Keratinocyte (primary cell): ENCODE results near the gene NME8. TPM values are rescaled to one million over a fixed set of nuclear protein-coding genes. Genes with fewer than 3 reads are reported as not detected.

Experiments used
- DNase-seq: peaks from one replicate; pipeline ENCODE4 v3.0.0-alpha.2; 2011; ENCODE audit warnings: low read depth, missing footprints, low spot score
- FAIRE-seq: peaks from 2 replicates; lab custom pipeline; 2011; peaks lifted over from hg19 to GRCh38; lab: Jason Lieb, UNC
- H2AFZ ChIP-seq: 2 replicates; pipeline ENCODE4 v1.6.0; 2012; ENCODE audit warnings: low read length, control low read depth, inconsistent platforms; ENCODE audit not compliant: control insufficient read depth
- H3K27ac ChIP-seq: 2 replicates; pipeline ENCODE4 v1.5.1; 2011; ENCODE audit warnings: low read length; ENCODE audit not compliant: control insufficient read depth, insufficient read depth
- H3K27me3 ChIP-seq: 3 replicates; pipeline ENCODE4 v1.6.0; 2011; ENCODE audit warnings: low read length; ENCODE audit not compliant: control insufficient read depth, insufficient read depth; ENCODE audit errors: extremely low read depth
- H3K36me3 ChIP-seq, 2 experiments: 2 replicates in 1 of 2; 3 replicates in 1 of 2; pipeline ENCODE4 v1.5.1; 2011; ENCODE audit warnings: low read length in 2 of 2, mild to moderate bottlenecking in 1 of 2; ENCODE audit not compliant: control insufficient read depth in 2 of 2, insufficient read depth in 2 of 2; ENCODE audit errors: extremely low read depth in 1 of 2
- H3K4me1 ChIP-seq: 3 replicates; pipeline ENCODE4 v1.5.1; 2011; ENCODE audit warnings: low read length; ENCODE audit not compliant: control insufficient read depth, insufficient read depth; ENCODE audit errors: extremely low read depth
- H3K4me2 ChIP-seq: 3 replicates; pipeline ENCODE4 v1.6.0; 2011; ENCODE audit warnings: low read depth, low read length; ENCODE audit not compliant: control insufficient read depth, insufficient read depth; ENCODE audit errors: extremely low read depth
- H3K4me3 ChIP-seq, 3 experiments: fragments of 200-600 bp in 1 of 3; sonication (generic) in 1 of 3; 2 replicates in 2 of 3; 3 replicates in 1 of 3; pipeline ENCODE4 v1.5.1; 2011 to 2016; ENCODE audit warnings: low read length in 3 of 3, mild to moderate bottlenecking in 3 of 3, control low read depth in 2 of 3, inconsistent platforms in 1 of 3, low read depth in 1 of 3, mixed read lengths in 1 of 3, mixed run types in 1 of 3, moderate library complexity in 1 of 3; ENCODE audit not compliant: control insufficient read depth in 2 of 3, insufficient read depth in 2 of 3; ENCODE audit errors: extremely low read depth in 1 of 3
- H3K79me2 ChIP-seq: 2 replicates; pipeline ENCODE4 v1.6.0; 2012; ENCODE audit warnings: low read length; ENCODE audit not compliant: control insufficient read depth, insufficient read depth
- H3K9ac ChIP-seq: 3 replicates; pipeline ENCODE4 v1.6.0; 2011; ENCODE audit warnings: low read length; ENCODE audit not compliant: control insufficient read depth, insufficient read depth; ENCODE audit errors: extremely low read depth
- H3K9me1 ChIP-seq: 3 replicates; pipeline ENCODE4 v1.6.0; 2011; ENCODE audit warnings: low read length; ENCODE audit not compliant: control insufficient read depth, insufficient read depth; ENCODE audit errors: extremely low read depth
- H3K9me3 ChIP-seq: 2 replicates; pipeline ENCODE4 v1.5.1; 2012; ENCODE audit warnings: low read depth, low read length; ENCODE audit not compliant: control insufficient read depth
- H4K20me1 ChIP-seq: 3 replicates; pipeline ENCODE4 v1.6.0; 2011; ENCODE audit warnings: low read length; ENCODE audit not compliant: control insufficient read depth, insufficient read depth; ENCODE audit errors: extremely low read depth
- CTCF ChIP-seq, 3 experiments: IDR thresholded peaks in 1 of 3; conservative IDR thresholded peaks in 1 of 3; optimal IDR thresholded peaks in 1 of 3; 2 replicates in 2 of 3; 3 replicates in 1 of 3; pipeline versions ENCODE3 to v1.5.1; 2011; ENCODE audit warnings: low read length in 3 of 3, mild to moderate bottlenecking in 3 of 3, moderate library complexity in 2 of 3, control low read depth in 1 of 3, inconsistent platforms in 1 of 3; ENCODE audit not compliant: insufficient read depth in 2 of 3; ENCODE audit errors: extremely low read depth in 1 of 3
- EZH2 ChIP-seq: IDR thresholded peaks from one replicate; pipeline ENCODE4 v1.6.1; 2012; ENCODE audit warnings: inconsistent platforms, mild to moderate bottlenecking, low read length, moderate library complexity
- dilution Hi-C: fragments of 300-500 bp; cut with MboI; formaldehyde crosslinking; loops from one replicate; pipeline ENCODE4 v1.7.0; 2020; ENCODE audit warnings: low sequenced_read_pairs; ENCODE audit not compliant: extremely low pct_ligation_motif_present
- polyA plus RNA-seq, 5 experiments: library from polyadenylated mRNA; depleted of rRNA in 3 of 5; stranded (reverse) in 3 of 5; stranded (forward) in 1 of 5; unstranded in 1 of 5; fragments of >200 nt; gene quantifications; 1 replicate in 1 of 5; 2 replicates in 3 of 5; 3 replicates in 1 of 5; pipeline versions ENCODE4 v1.2.1 to v1.2.3, GENCODE V29; 2011 to 2012; ENCODE audit warnings: missing spikeins in 2 of 5, low read depth in 1 of 5, low replicate concordance in 1 of 5

The NME8 gene
- polyA plus RNA-seq, 1 donor (not counting 4 experiments of a cell fraction or from before 2014, with no cell fraction given), result not detected

- no peaks in the 10 kb centered on the region for H3K4me1 ChIP-seq
- no peak overlapping the region for H3K4me3 ChIP-seq
- FAIRE-seq, result no peak
- H4K20me1 ChIP-seq, result no peaks in the 10 kb centered on the region
- H3K27me3 ChIP-seq, result no peaks in the 10 kb centered on the region
- H3K4me2 ChIP-seq, result no peak overlapping the region
- peak in 2 of 3 experiments; percentile 25 to 30 for TF ChIP-seq CTCF (optimal IDR thresholded peaks at IDR 0.05 in 1 of 3, IDR thresholded peaks at IDR 0.05 in 1 of 3, conservative IDR thresholded peaks at IDR 0.05 in 1 of 3; ENCODE audit: extremely low read depth in 1 of 3, insufficient read depth in 2 of 3, low read length in 3 of 3)
- no peak for TF ChIP-seq EZH2
- no peak for DNase-seq
- H2AFZ ChIP-seq, result no peak overlapping the region
- H3K9me3 ChIP-seq, result no peaks in the 10 kb centered on the region
- dilution Hi-C loops, result no loop called here
- no peak overlapping the region for H3K9ac ChIP-seq
- no peak overlapping the region for H3K27ac ChIP-seq
- H3K9me1 ChIP-seq, result no peaks in the 10 kb centered on the region
- no peaks in the 10 kb centered on the region for H3K36me3 ChIP-seq
- H3K79me2 ChIP-seq, result no peaks in the 10 kb centered on the region
These were observed 52.9 kb downstream of the NME8 start for GRCh38 chr7:37901236-37901827.

GRCh38 chr7:37901890-37902524 lies 53.6 kb downstream of the NME8 start:
- dilution Hi-C loops, result no loop called here
- FAIRE-seq (no peak), DNase-seq (no peak)
- H3K79me2 ChIP-seq, result no peaks in the 10 kb centered on the region
- no peak overlapping the region for H3K4me3 ChIP-seq
- no peaks in the 10 kb centered on the region for H3K9me1 ChIP-seq
- no peaks in the 10 kb centered on the region for H3K4me1 ChIP-seq
- no peak overlapping the region for H3K27ac ChIP-seq
- no peak for TF ChIP-seq EZH2
- no peak for TF ChIP-seq CTCF (optimal IDR thresholded peaks at IDR 0.05 in 1 of 3, IDR thresholded peaks at IDR 0.05 in 1 of 3, conservative IDR thresholded peaks at IDR 0.05 in 1 of 3; ENCODE audit: extremely low read depth in 1 of 3, insufficient read depth in 2 of 3, low read length in 3 of 3)
- no peaks in the 10 kb centered on the region for H3K9me3 ChIP-seq
- H3K9ac ChIP-seq, result no peak overlapping the region
- no peaks in the 10 kb centered on the region for H3K36me3 ChIP-seq
- H4K20me1 ChIP-seq, result no peaks in the 10 kb centered on the region
- H3K4me2 ChIP-seq, result no peak overlapping the region
- no peak overlapping the region for H2AFZ ChIP-seq
- H3K27me3 ChIP-seq, result no peaks in the 10 kb centered on the region
